Bronchial epithelial cell (primary cell): Measurements from ENCODE around the gene HOXB3. TPM values are rescaled to one million over a fixed set of nuclear protein-coding genes. Genes with fewer than 3 reads are reported as not detected.
A peak's percentile ranks its signal among the peaks of the same experiment; 100 is the strongest.
"Not testable (repeated sequence)": the region's sequence is repeated elsewhere in the genome, so short reads cannot be mapped to it uniquely, and the experiment has no call there.

Source experiments
- DNase-seq: peaks from one replicate; pipeline ENCODE4 v3.0.0-alpha.2; 2010; ENCODE audit warnings: low read depth
- FAIRE-seq: peaks from 2 replicates; lab custom pipeline; 2011; peaks lifted over from hg19 to GRCh38; lab: Jason Lieb, UNC
- H3K27me3 ChIP-seq: 2 replicates; pipeline ENCODE4 v1.5.1; 2011; ENCODE audit warnings: low read length; ENCODE audit not compliant: control insufficient read depth, insufficient read depth
- H3K36me3 ChIP-seq: 2 replicates; pipeline ENCODE4 v1.5.1; 2011; ENCODE audit warnings: low read length; ENCODE audit not compliant: control insufficient read depth, insufficient read depth
- H3K4me3 ChIP-seq: 2 replicates; pipeline ENCODE4 v1.5.1; 2011; ENCODE audit warnings: mild to moderate bottlenecking, low read depth, low read length, control low read depth
- CTCF ChIP-seq: IDR thresholded peaks from 2 replicates; pipeline ENCODE4 v1.5.1; 2011; ENCODE audit warnings: mild to moderate bottlenecking, moderate library complexity, low read length, control low read depth, inconsistent platforms; ENCODE audit not compliant: insufficient read depth, severe bottlenecking
- total RNA-seq: library from RNA; depleted of rRNA; stranded (reverse); fragments of >200 nt; gene quantifications from 2 replicates; pipeline ENCODE4 v1.2.1, GENCODE V29; 2014

HOXB3 gene
- total RNA-seq, 1 donor from 2014 or later = not detected

- DNase-seq (no peak), FAIRE-seq (no peak)
- Histone ChIP-seq H3K36me3 (no peaks in the 10 kb centered on the region), H3K27me3 (peaks cover 26% of the 10 kb centered on the region), H3K4me3 (no peak overlapping the region)
- TF ChIP-seq CTCF = no peak
These were observed 52.7 kb downstream of the HOXB3 start for GRCh38 chr17:48537316-48537715.

- FAIRE-seq, DNase-seq, H3K4me3 ChIP-seq, H3K36me3 ChIP-seq: not testable (repeated sequence)
- peaks cover 23% of the 10 kb centered on the region for H3K27me3 ChIP-seq
These were observed 54.1 kb downstream of the HOXB3 start for GRCh38 chr17:48535793-48536559.

GRCh38 chr17:48532261-48532660 is 57.8 kb downstream of the HOXB3 start:
- no peak for TF ChIP-seq CTCF
- DNase-seq (no peak), FAIRE-seq (no peak)
- Histone ChIP-seq H3K27me3 (peaks cover 45% of the 10 kb centered on the region), H3K36me3 (no peaks in the 10 kb centered on the region), H3K4me3 (no peak overlapping the region)

GRCh38 chr17:48530887-48531272 is 59.2 kb downstream of the HOXB3 start, which contains the start of gene HOXB1:
Gene HOXB1, minus strand, starts transcription at chr17:48531011. Its CDS starts 107 bp downstream, at chr17:48530904.
- DNase-seq (no peak), FAIRE-seq (no peak)
- no peak for TF ChIP-seq CTCF
- peaks cover 55% of the 10 kb centered on the region for H3K27me3 ChIP-seq
- H3K36me3 ChIP-seq = no peaks in the 10 kb centered on the region
- no peak within 1 kb of the TSS for H3K4me3 ChIP-seq

GRCh38 chr17:48530208-48530886 is 59.7 kb downstream of the HOXB3 start:
- no peak for FAIRE-seq
- no peak for DNase-seq
- no peak for TF ChIP-seq CTCF
- Histone ChIP-seq H3K36me3 (no peaks in the 10 kb centered on the region), H3K27me3 (peaks cover 58% of the 10 kb centered on the region), H3K4me3 (no peak overlapping the region)

GRCh38 chr17:48529683-48530009 is 60.4 kb downstream of the HOXB3 start:
- no peak for FAIRE-seq
- no peaks in the 10 kb centered on the region for H3K36me3 ChIP-seq
- TF ChIP-seq CTCF = no peak
- H3K4me3 ChIP-seq = no peak overlapping the region
- H3K27me3 ChIP-seq = peaks cover 61% of the 10 kb centered on the region
- DNase-seq = peak; percentile 22
